ENCODE results near the gene CFL2.
A peak's percentile ranks its signal among the peaks of the same experiment; 100 is the strongest.

CFL2 gene

DNA sequence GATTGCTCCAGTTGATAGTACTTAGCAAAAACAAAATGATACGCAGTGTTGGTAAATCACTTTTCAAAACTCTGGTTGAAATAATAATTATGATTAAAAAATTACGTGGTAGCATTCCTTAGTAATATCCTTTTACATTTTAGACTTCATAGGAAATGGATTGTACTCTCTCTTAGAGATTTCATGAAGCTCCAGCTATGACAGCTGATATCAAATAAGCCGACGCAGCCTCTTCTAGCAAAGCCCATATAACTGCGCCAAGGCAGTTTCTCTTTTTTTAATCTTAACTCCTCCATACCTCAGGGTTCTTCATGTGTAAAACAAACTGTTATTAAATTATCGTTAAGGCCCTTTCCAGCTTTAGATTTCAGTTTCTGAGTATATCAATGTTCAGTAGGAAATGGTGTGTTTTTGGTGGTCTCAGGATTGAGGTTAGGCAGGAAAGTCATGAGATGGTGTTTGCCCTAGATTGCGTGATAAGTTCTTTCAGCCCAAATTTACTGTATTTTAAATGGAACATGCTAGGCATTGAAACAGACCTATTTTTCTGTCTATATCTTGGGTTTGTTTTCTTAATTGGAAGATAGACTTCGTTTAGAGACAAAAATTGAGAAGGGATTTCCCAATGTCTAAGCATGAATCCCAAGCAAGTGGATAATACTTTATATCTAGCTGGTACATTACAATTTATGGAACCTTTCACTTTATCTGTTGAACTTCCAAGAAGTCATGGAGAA, 902 bp upstream of the CFL2 start:
- H3K9ac ChIP-seq (ENCODE audit: low read depth, low read length, poor library complexity, severe bottlenecking), result peak overlapping the region; percentile 89
- H3K4me1 ChIP-seq (ENCODE audit: insufficient read depth, low read length, poor library complexity, severe bottlenecking), result peaks cover 29% of the 10 kb centered on the region
- H3K79me2 ChIP-seq (ENCODE audit: insufficient read depth, low read length), result peaks cover 29% of the 10 kb centered on the region
- H3K27me3 ChIP-seq (ENCODE audit: insufficient read depth, low read length, poor library complexity, severe bottlenecking), result no peaks in the 10 kb centered on the region
- H2AFZ ChIP-seq (ENCODE audit: low read length), result peak overlapping the region; percentile 89
- no peaks in the 10 kb centered on the region for H3K36me3 ChIP-seq (ENCODE audit: insufficient read depth, low read length)
- peak overlapping the region; percentile 94 for H3K4me2 ChIP-seq (ENCODE audit: low read depth, low read length, poor library complexity, severe bottlenecking)
- H3K9me3 ChIP-seq (ENCODE audit: insufficient read depth, low read depth, low read length), result no peaks in the 10 kb centered on the region
- TF ChIP-seq, protein P1, sequence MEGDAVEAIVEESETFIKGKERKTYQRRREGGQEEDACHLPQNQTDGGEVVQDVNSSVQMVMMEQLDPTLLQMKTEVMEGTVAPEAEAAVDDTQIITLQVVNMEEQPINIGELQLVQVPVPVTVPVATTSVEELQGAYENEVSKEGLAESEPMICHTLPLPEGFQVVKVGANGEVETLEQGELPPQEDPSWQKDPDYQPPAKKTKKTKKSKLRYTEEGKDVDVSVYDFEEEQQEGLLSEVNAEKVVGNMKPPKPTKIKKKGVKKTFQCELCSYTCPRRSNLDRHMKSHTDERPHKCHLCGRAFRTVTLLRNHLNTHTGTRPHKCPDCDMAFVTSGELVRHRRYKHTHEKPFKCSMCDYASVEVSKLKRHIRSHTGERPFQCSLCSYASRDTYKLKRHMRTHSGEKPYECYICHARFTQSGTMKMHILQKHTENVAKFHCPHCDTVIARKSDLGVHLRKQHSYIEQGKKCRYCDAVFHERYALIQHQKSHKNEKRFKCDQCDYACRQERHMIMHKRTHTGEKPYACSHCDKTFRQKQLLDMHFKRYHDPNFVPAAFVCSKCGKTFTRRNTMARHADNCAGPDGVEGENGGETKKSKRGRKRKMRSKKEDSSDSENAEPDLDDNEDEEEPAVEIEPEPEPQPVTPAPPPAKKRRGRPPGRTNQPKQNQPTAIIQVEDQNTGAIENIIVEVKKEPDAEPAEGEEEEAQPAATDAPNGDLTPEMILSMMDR (conservative IDR thresholded peaks at IDR 0.05; ENCODE audit: low read length), result no peak
- no peak for TF ChIP-seq EZH2phosphoT487 (IDR thresholded peaks at IDR 0.05; ENCODE audit: borderline replicate concordance)
- H3K4me3 ChIP-seq (ENCODE audit: low read length, poor library complexity, severe bottlenecking), result peak overlapping the region; percentile 94
- H3F3A ChIP-seq (ENCODE audit: low read depth), result peaks cover 13% of the 10 kb centered on the region
- no peaks in the 10 kb centered on the region for H4K20me1 ChIP-seq (ENCODE audit: insufficient read depth, low read length, poor library complexity, severe bottlenecking)
- no peaks in the 10 kb centered on the region for H3K9me2 ChIP-seq (replicated peaks; ENCODE audit: low read depth, low read length)

GRCh38 chr14:34713681-34714319, 593 bp downstream of the CFL2 start:
- Histone ChIP-seq H3K36me3 (ENCODE audit: insufficient read depth, low read length) (no peaks in the 10 kb centered on the region), H3K27me3 (ENCODE audit: insufficient read depth, low read length, poor library complexity, severe bottlenecking) (no peaks in the 10 kb centered on the region), H3F3A (ENCODE audit: low read depth) (peaks cover 13% of the 10 kb centered on the region), H3K79me2 (ENCODE audit: insufficient read depth, low read length) (peaks cover 29% of the 10 kb centered on the region), H3K4me1 (ENCODE audit: insufficient read depth, low read length, poor library complexity, severe bottlenecking) (peaks cover 29% of the 10 kb centered on the region), H3K9me3 (ENCODE audit: insufficient read depth, low read depth, low read length) (no peaks in the 10 kb centered on the region), H3K9me2 (replicated peaks; ENCODE audit: low read depth, low read length) (no peaks in the 10 kb centered on the region), H3K4me2 (ENCODE audit: low read depth, low read length, poor library complexity, severe bottlenecking) (peak overlapping the region; percentile 94), H2AFZ (ENCODE audit: low read length) (peak overlapping the region; percentile 89), H3K4me3 (ENCODE audit: low read length, poor library complexity, severe bottlenecking) (peak overlapping the region; percentile 94), H4K20me1 (ENCODE audit: insufficient read depth, low read length, poor library complexity, severe bottlenecking) (no peaks in the 10 kb centered on the region), H3K9ac (ENCODE audit: low read depth, low read length, poor library complexity, severe bottlenecking) (peak overlapping the region; percentile 89)
- no peak for TF ChIP-seq EZH2phosphoT487 (IDR thresholded peaks at IDR 0.05; ENCODE audit: borderline replicate concordance)
- TF ChIP-seq, protein P1 (conservative IDR thresholded peaks at IDR 0.05; ENCODE audit: low read length), result no peak

DNA sequence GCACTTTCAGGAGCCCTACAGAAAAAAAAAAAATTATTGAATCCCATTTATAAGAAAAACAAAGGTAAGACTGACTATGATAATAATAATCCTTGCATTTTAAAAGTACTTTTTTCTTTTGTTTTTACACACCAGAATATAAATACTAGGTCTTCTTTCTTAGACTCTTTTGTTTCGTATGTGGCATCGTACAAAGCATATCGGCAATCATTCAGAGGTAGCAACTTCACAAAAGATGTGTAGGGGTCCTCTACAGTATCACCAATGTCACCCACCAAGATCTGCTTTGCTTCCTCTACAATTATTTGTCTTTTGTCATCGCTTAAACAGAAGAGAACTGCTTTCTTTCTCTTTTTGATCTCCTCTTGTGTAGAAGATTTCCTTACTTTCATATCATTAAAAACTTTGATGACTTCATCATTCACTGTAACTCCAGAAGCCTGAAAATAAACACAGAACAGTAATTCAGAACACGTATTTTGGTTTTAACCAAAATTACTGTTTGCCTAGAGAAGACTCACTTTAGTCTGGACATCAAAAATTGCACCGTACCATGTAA, 1.2 kb downstream of the CFL2 start:
- H2AFZ ChIP-seq (ENCODE audit: low read length), result peak overlapping the region; percentile 89; the same call in 1 of the 2 replicates
- H3K9me2 ChIP-seq (replicated peaks; ENCODE audit: low read depth, low read length), result no peaks in the 10 kb centered on the region
- H3K9ac ChIP-seq (ENCODE audit: low read depth, low read length, poor library complexity, severe bottlenecking), result peak overlapping the region; percentile 89
- TF ChIP-seq, protein P1 (conservative IDR thresholded peaks at IDR 0.05; ENCODE audit: low read length), result no peak
- no peak for TF ChIP-seq EZH2phosphoT487 (IDR thresholded peaks at IDR 0.05; ENCODE audit: borderline replicate concordance)
- peaks cover 29% of the 10 kb centered on the region for H3K4me1 ChIP-seq (ENCODE audit: insufficient read depth, low read length, poor library complexity, severe bottlenecking)
- H4K20me1 ChIP-seq (ENCODE audit: insufficient read depth, low read length, poor library complexity, severe bottlenecking), result no peaks in the 10 kb centered on the region
- H3K4me3 ChIP-seq (ENCODE audit: low read length, poor library complexity, severe bottlenecking), result peak overlapping the region; percentile 94
- no peaks in the 10 kb centered on the region for H3K36me3 ChIP-seq (ENCODE audit: insufficient read depth, low read length)
- H3K4me2 ChIP-seq (ENCODE audit: low read depth, low read length, poor library complexity, severe bottlenecking), result peak overlapping the region; percentile 94
- peaks cover 29% of the 10 kb centered on the region for H3K79me2 ChIP-seq (ENCODE audit: insufficient read depth, low read length)
- H3K9me3 ChIP-seq (ENCODE audit: insufficient read depth, low read depth, low read length), result no peaks in the 10 kb centered on the region
- H3K27me3 ChIP-seq (ENCODE audit: insufficient read depth, low read length, poor library complexity, severe bottlenecking), result no peaks in the 10 kb centered on the region
- H3F3A ChIP-seq (ENCODE audit: low read depth), result peaks cover 13% of the 10 kb centered on the region
